Measurements from ENCODE around the gene C1orf21.

Gene C1orf21

GRCh38 chr1:184634296-184634695 lies 247.5 kb downstream of the C1orf21 start:
- Mint-ChIP-seq H3K27ac (no peak overlapping the region), H3K4me1 (ENCODE audit: low read depth) (no peaks in the 10 kb centered on the region), H3K36me3 (ENCODE audit: low read depth) (no peaks in the 10 kb centered on the region), H3K27me3 (no peaks in the 10 kb centered on the region), H3K4me3 (no peak overlapping the region), H3K9me3 (no peaks in the 10 kb centered on the region)

- H3K27ac Mint-ChIP-seq, result no peak overlapping the region
- H3K9me3 Mint-ChIP-seq, result no peaks in the 10 kb centered on the region
- no peaks in the 10 kb centered on the region for H3K27me3 Mint-ChIP-seq
These were observed 248.6 kb downstream of the C1orf21 start for GRCh38 chr1:184635347-184635979.

GRCh38 chr1:184635980-184636431 lies 249.2 kb downstream of the C1orf21 start:
- no peaks in the 10 kb centered on the region for H3K36me3 Mint-ChIP-seq (ENCODE audit: low read depth)
- no peak overlapping the region for H3K4me3 Mint-ChIP-seq
- no peaks in the 10 kb centered on the region for H3K27me3 Mint-ChIP-seq
- no peak overlapping the region for H3K27ac Mint-ChIP-seq
- H3K4me1 Mint-ChIP-seq (ENCODE audit: low read depth), result no peaks in the 10 kb centered on the region
- no peaks in the 10 kb centered on the region for H3K9me3 Mint-ChIP-seq

More at GRCh38 chr1:184635347-184635979, 248.6 kb downstream of the C1orf21 start:
- no peaks in the 10 kb centered on the region for H3K4me1 Mint-ChIP-seq (ENCODE audit: low read depth)
- no peaks in the 10 kb centered on the region for H3K36me3 Mint-ChIP-seq (ENCODE audit: low read depth)
- no peak overlapping the region for H3K4me3 Mint-ChIP-seq

GRCh38 chr1:184637664-184638240 lies 250.9 kb downstream of the C1orf21 start:
- Mint-ChIP-seq H3K9me3 (no peaks in the 10 kb centered on the region), H3K36me3 (ENCODE audit: low read depth) (no peaks in the 10 kb centered on the region), H3K27me3 (peaks cover 5% of the 10 kb centered on the region), H3K4me1 (ENCODE audit: low read depth) (no peaks in the 10 kb centered on the region), H3K4me3 (no peak overlapping the region), H3K27ac (no peak overlapping the region)

- Mint-ChIP-seq H3K27ac (no peak overlapping the region), H3K4me1 (ENCODE audit: low read depth) (no peaks in the 10 kb centered on the region), H3K9me3 (no peaks in the 10 kb centered on the region), H3K27me3 (peaks cover 8% of the 10 kb centered on the region), H3K4me3 (no peak overlapping the region), H3K36me3 (ENCODE audit: low read depth) (no peaks in the 10 kb centered on the region)
These were observed 252.4 kb downstream of the C1orf21 start for GRCh38 chr1:184639205-184639604.

- Mint-ChIP-seq H3K27me3 (peaks cover 8% of the 10 kb centered on the region), H3K4me3 (no peak overlapping the region), H3K36me3 (ENCODE audit: low read depth) (no peaks in the 10 kb centered on the region), H3K4me1 (ENCODE audit: low read depth) (no peaks in the 10 kb centered on the region), H3K9me3 (no peaks in the 10 kb centered on the region), H3K27ac (no peak overlapping the region)
These were observed 253.7 kb downstream of the C1orf21 start for GRCh38 chr1:184640505-184640904.

- H3K36me3 Mint-ChIP-seq (ENCODE audit: low read depth), result no peaks in the 10 kb centered on the region
- peaks cover 12% of the 10 kb centered on the region for H3K27me3 Mint-ChIP-seq
- no peaks in the 10 kb centered on the region for H3K9me3 Mint-ChIP-seq
- H3K27ac Mint-ChIP-seq, result no peak overlapping the region
- no peaks in the 10 kb centered on the region for H3K4me1 Mint-ChIP-seq (ENCODE audit: low read depth)
- no peak overlapping the region for H3K4me3 Mint-ChIP-seq
These were observed 255.1 kb downstream of the C1orf21 start for GRCh38 chr1:184641894-184642293.

- H3K27me3 Mint-ChIP-seq, result peaks cover 12% of the 10 kb centered on the region
- no peak overlapping the region for H3K27ac Mint-ChIP-seq
- H3K4me1 Mint-ChIP-seq (ENCODE audit: low read depth), result no peaks in the 10 kb centered on the region
- H3K36me3 Mint-ChIP-seq (ENCODE audit: low read depth), result no peaks in the 10 kb centered on the region
- no peak overlapping the region for H3K4me3 Mint-ChIP-seq
- no peaks in the 10 kb centered on the region for H3K9me3 Mint-ChIP-seq
These were observed 256.8 kb downstream of the C1orf21 start for GRCh38 chr1:184643661-184644060.

- no peaks in the 10 kb centered on the region for H3K36me3 Mint-ChIP-seq (ENCODE audit: low read depth)
- no peaks in the 10 kb centered on the region for H3K4me1 Mint-ChIP-seq (ENCODE audit: low read depth)
- no peak overlapping the region for H3K4me3 Mint-ChIP-seq
- H3K27me3 Mint-ChIP-seq, result peaks cover 18% of the 10 kb centered on the region
- no peaks in the 10 kb centered on the region for H3K9me3 Mint-ChIP-seq
- no peak overlapping the region for H3K27ac Mint-ChIP-seq
These were observed 257.9 kb downstream of the C1orf21 start for GRCh38 chr1:184644771-184645170.

- Mint-ChIP-seq H3K4me3 (no peak overlapping the region), H3K36me3 (ENCODE audit: low read depth) (no peaks in the 10 kb centered on the region), H3K27ac (no peak overlapping the region), H3K4me1 (ENCODE audit: low read depth) (no peaks in the 10 kb centered on the region), H3K9me3 (no peaks in the 10 kb centered on the region), H3K27me3 (peaks cover 25% of the 10 kb centered on the region)
These were observed 259.4 kb downstream of the C1orf21 start for GRCh38 chr1:184646178-184646701.

GRCh38 chr1:184646824-184647223 lies 260.0 kb downstream of the C1orf21 start:
- H3K36me3 Mint-ChIP-seq (ENCODE audit: low read depth), result no peaks in the 10 kb centered on the region
- peaks cover 30% of the 10 kb centered on the region for H3K27me3 Mint-ChIP-seq
- H3K4me3 Mint-ChIP-seq, result no peak overlapping the region
- H3K9me3 Mint-ChIP-seq, result no peaks in the 10 kb centered on the region
- H3K4me1 Mint-ChIP-seq (ENCODE audit: low read depth), result no peaks in the 10 kb centered on the region
- H3K27ac Mint-ChIP-seq, result no peak overlapping the region

- Mint-ChIP-seq H3K4me3 (no peak overlapping the region), H3K27ac (no peak overlapping the region), H3K4me1 (ENCODE audit: low read depth) (no peaks in the 10 kb centered on the region), H3K36me3 (ENCODE audit: low read depth) (no peaks in the 10 kb centered on the region), H3K9me3 (no peaks in the 10 kb centered on the region), H3K27me3 (peaks cover 26% of the 10 kb centered on the region)
These were observed 260.6 kb downstream of the C1orf21 start for GRCh38 chr1:184647471-184647870.

GRCh38 chr1:184648160-184648855 lies 261.5 kb downstream of the C1orf21 start:
- no peaks in the 10 kb centered on the region for H3K36me3 Mint-ChIP-seq (ENCODE audit: low read depth)
- peaks cover 31% of the 10 kb centered on the region for H3K27me3 Mint-ChIP-seq
- H3K27ac Mint-ChIP-seq, result no peak overlapping the region
- H3K9me3 Mint-ChIP-seq, result no peaks in the 10 kb centered on the region
- no peak overlapping the region for H3K4me3 Mint-ChIP-seq
- no peaks in the 10 kb centered on the region for H3K4me1 Mint-ChIP-seq (ENCODE audit: low read depth)

- Mint-ChIP-seq H3K9me3 (no peaks in the 10 kb centered on the region), H3K27me3 (peaks cover 29% of the 10 kb centered on the region), H3K4me3 (no peak overlapping the region), H3K27ac (no peak overlapping the region), H3K4me1 (ENCODE audit: low read depth) (no peaks in the 10 kb centered on the region), H3K36me3 (ENCODE audit: low read depth) (no peaks in the 10 kb centered on the region)
These were observed 262.0 kb downstream of the C1orf21 start for GRCh38 chr1:184648856-184649201.

- Mint-ChIP-seq H3K9me3 (no peaks in the 10 kb centered on the region), H3K4me1 (ENCODE audit: low read depth) (no peaks in the 10 kb centered on the region), H3K27me3 (peaks cover 29% of the 10 kb centered on the region), H3K36me3 (ENCODE audit: low read depth) (no peaks in the 10 kb centered on the region), H3K4me3 (no peak overlapping the region), H3K27ac (no peak overlapping the region)
These were observed 262.6 kb downstream of the C1orf21 start for GRCh38 chr1:184649451-184649888.

Data from stimulated activated naive CD8-positive, alpha-beta T cell treated with anti-CD3 and anti-CD28 coated beads, Interleukin-15, Interleukin-2, amounts not matched to agents 100 ng/mL and 50 ng/mL, for 24 hours (primary cell).